ENCODE measurements around the gene ESPL1.
A peak's percentile ranks its signal among the peaks of the same experiment; 100 is the strongest.

GRCh38 chr12:53251477-53252348 is 16.4 kb upstream of the ESPL1 start:
- TF ChIP-seq, protein P1, sequence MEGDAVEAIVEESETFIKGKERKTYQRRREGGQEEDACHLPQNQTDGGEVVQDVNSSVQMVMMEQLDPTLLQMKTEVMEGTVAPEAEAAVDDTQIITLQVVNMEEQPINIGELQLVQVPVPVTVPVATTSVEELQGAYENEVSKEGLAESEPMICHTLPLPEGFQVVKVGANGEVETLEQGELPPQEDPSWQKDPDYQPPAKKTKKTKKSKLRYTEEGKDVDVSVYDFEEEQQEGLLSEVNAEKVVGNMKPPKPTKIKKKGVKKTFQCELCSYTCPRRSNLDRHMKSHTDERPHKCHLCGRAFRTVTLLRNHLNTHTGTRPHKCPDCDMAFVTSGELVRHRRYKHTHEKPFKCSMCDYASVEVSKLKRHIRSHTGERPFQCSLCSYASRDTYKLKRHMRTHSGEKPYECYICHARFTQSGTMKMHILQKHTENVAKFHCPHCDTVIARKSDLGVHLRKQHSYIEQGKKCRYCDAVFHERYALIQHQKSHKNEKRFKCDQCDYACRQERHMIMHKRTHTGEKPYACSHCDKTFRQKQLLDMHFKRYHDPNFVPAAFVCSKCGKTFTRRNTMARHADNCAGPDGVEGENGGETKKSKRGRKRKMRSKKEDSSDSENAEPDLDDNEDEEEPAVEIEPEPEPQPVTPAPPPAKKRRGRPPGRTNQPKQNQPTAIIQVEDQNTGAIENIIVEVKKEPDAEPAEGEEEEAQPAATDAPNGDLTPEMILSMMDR (IDR thresholded peaks at IDR 0.05; ENCODE audit: extremely low read depth in 1 of 2, insufficient read depth in 1 of 2, low read depth in 1 of 2, low read length in 2 of 2), result peak; percentile 23 to 54
- TF ChIP-seq POLR2A (IDR thresholded peaks at IDR 0.05; ENCODE audit: low read depth, low read length) (peak; percentile 83), POLR2AphosphoS5 (IDR thresholded peaks at IDR 0.05; ENCODE audit: insufficient read depth, low read depth, low read length) (peak; percentile 48), EZH2 (IDR thresholded peaks at IDR 0.05; ENCODE audit: borderline replicate concordance, low read depth, low read length, severe bottlenecking) (no peak), JUN (IDR thresholded peaks at IDR 0.05; ENCODE audit: borderline replicate concordance, insufficient read depth, insufficient read length, low read depth) (no peak), MYC (IDR thresholded peaks at IDR 0.05; ENCODE audit: low read depth, low read length) (no peak)
- TF ChIP-seq, protein P2, sequence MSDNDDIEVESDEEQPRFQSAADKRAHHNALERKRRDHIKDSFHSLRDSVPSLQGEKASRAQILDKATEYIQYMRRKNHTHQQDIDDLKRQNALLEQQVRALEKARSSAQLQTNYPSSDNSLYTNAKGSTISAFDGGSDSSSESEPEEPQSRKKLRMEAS (IDR thresholded peaks at IDR 0.05; ENCODE audit: insufficient read depth, insufficient read length), result peak; percentile 47
